ENCODE measurements around the gene AGAP3.

The AGAP3 gene

DNA sequence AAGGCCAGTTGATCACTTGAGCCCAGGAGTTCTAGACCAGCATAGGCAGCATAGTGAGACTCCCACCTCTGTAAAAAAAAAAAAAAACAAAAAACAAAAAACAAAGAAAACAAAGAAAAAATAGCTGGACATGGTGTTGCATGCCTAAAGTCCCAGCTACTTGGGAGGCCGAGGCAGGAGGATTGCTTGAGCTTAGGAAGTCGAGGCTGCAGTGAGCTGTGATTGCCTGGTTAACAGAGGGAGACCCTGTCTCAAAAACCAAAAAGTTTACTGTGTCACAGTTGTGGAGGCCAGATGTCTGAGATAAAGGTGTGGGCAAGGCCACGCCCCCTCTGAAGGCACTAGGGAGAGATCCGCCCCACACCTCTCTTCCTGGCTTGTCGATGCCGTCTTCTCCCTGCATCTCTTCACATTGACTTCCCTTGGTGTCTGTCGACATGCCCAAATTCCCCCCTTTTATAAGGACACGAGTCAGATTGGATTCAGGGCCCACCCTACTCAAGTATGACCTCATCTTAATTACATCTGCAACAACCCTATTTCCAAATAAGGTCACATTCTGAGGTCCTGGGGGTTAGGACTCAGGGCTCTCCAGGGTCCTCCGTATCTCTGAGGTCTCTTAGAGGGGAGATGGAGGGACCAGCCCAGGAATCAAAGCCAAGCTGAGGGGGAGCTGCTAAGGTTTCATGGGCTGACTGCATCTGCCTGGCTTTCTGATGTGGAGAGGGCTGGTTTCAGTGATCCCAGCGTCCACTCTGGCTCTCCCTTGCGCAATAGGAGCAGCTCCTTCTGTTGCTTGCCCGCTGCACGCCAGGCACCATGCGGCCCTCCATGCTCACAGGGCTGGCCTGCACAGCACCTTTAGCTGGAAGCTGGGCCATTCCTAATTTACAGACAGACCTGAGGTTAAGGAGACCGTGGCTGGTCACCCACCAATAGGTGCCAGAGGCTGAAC is 23.1 kb downstream of the AGAP3 start:
- DNase-seq (ENCODE audit: low read depth) = no peak

DNA sequence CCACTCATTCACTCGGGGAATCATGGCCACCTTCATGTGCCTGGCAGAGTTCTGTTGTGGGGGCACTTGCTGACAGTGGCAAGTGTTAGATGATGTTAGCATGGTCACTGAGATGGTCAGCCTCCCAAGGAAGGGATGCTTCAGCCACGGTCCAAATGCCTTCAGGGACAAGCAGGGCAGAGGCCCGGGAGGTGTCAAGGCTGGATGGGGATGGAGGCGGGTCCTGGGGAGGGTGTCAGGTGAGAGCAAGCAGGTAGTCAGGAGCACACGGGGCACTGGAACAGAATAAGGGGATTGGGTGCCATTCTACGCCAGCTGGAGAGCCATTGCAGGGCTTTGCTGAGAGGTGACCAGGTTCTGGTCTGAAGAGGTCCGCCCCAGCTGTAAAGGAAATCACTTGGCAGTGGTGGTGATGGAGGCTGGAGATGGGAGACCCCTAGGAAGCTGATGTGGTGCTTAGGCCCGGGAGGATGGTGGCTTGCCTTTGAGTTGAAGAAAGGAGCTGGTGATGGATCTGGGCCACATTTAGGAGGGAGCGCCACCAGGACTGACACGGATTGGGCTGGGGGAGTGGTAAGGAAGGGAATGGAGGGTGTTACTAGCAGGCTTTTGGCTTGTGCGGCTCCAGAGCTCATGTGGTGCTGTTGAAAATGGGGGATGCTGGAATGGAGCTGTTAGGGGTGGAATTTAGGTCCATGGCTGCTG is 24.1 kb downstream of the AGAP3 start:
- no peak for DNase-seq (ENCODE audit: low read depth)

DNA sequence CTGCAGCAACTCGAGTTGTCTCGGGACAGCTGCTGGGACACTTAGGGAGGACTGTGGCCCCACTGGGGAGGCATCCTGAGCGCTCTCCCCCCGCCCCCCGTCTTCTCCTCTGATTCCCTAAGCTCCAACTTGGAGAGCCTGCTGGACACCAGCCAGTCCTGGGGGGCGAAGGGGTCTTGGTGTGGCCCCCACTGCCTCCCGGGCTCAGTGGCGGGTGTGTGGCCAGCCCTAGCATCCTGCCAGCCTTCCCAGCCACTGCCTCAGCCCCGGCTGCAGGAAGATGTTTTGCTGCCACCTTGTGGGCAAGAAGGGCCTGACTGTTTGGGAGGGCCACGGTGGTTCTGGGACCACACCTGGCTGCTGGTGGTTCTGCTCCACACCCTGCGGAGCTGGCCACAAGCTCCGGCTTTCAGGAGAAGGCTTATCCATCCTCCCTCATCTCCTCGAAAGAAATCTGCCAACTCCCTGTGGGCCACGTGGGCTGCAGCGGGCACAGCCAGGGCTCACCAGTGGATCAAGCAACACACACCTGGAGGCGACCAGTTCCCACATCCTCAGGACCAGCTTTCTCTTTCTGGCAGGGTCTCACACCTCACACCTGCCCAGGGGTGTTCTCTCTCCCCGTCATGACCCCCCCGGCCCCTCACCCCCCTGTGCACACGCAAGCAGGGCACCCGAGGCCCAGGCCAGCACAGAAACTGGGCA is 24.8 kb downstream of the AGAP3 start:
- no peak for DNase-seq (ENCODE audit: low read depth)

DNA sequence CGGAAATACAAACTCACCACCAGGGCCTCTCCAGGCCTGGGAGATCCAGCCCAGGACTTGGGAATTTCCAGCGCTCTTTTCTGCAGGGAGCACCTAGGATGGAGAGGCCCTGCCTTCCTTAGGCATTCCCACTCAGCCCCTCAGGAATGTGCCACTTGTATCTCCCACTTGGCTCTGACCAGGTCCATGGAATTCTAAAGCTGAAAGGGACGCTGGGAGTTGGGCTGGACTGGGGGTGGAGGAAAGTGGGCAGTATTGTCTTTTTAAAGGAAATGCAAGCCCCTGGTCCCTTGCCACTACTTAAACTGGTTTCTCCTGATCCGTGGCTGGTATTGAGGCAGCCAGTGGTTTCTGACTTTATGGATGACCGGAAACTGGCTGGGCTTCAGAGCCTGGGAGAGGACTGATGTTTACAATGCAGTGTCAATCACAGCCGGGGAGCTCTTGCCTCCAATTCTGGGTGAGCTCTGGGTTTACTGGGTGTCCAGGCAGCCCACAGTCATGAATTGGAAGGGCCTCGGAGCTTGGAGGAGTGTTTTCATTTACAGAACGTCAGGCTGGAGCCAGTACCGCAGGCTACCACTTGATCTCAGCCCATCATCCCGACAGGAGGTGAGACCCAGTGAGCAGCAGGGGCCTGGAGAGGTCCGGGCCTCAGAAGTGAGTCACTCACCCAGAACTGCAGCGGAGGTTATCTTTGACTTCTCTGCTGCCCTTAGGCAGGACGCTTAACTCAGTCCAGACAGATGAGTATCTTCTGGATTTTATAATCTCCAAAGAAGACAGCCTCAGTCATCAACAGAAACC is 27.3 kb downstream of the AGAP3 start:
- DNase-seq (ENCODE audit: low read depth) = no peak

DNA sequence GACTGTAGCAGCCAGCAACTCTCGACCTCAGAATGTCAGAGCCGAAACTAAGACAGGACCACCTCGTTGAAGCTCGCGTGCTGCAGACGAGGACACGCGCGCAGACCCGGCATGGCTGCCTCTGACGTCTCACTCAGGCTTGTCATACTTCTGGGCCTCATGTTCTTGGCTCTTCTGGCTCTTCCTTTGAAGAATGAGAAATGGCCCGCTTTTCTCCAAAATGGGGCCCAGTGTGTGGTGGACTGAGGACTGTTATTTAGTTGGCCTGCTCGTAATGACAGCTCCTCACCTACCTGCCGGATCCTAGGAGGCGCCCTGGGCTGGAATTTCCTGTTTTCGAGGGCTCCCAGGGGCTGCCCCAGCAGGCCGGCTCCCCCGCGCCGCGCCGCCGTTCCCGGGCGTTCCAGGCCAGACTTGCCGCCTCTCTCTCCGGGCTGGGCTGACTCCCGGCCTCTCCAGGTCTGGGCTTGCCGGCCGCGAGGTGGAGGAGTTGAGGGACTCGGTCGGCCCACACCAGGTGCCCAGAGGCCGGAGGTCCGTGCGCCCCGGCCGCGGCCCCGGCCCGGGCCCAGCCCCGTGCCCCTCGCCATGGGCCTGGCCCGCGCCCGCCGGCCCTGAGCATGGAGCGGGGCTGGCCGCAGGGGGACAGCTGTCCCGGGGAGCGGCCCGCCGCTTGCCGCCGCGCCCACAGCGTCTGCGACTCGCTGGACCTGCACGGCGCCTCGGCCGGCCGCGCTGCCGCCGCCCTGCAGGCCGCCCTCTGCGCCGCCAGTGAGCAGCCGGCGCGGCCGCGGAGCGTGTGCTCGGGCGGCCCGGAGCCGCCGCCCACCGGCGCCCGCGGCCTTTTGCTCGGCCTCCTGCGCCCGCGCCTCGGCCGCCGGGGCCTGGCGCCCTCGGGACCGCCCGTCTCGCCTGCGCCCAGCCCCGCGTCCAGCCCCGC is 28.1 kb downstream of the AGAP3 start:
- DNase-seq (ENCODE audit: low read depth) = no peak

DNA sequence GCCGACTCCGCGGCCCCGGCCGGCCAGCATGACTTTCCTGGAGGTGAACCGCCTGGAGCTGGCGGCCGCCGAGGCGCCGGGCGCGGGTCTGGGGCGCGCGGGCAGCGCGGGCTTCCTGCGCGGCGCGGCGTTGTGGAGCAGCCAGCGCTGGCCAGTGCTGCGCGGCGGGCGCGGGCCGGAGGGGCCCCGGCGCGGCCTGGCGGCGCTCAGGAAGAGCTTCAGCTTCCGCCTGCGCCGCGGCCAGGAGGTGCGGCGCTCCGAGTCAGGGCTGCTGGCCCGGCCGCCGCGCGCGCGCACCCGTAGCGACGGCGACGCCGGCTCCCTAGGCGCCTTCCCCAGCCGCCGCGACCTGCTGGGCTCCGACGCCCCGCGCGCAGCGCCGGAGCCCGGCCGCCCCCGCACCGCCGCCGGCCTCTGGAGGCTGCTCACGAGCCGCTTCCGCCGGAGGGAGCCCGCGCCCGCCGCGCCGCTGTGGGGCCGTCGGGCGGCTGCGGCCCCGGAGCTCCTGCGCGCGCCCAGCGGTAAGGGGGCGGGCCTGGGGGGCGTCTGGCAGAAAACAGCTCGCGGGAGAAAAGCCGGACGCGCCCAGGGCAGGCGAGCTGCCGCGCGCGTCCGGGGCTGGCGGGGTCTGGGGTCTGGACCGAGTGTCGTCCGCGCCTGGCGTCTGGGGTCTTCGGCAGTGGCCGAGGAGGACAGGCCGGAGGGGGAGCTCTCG is 29.0 kb downstream of the AGAP3 start:
- no peak for DNase-seq (ENCODE audit: low read depth)

DNA sequence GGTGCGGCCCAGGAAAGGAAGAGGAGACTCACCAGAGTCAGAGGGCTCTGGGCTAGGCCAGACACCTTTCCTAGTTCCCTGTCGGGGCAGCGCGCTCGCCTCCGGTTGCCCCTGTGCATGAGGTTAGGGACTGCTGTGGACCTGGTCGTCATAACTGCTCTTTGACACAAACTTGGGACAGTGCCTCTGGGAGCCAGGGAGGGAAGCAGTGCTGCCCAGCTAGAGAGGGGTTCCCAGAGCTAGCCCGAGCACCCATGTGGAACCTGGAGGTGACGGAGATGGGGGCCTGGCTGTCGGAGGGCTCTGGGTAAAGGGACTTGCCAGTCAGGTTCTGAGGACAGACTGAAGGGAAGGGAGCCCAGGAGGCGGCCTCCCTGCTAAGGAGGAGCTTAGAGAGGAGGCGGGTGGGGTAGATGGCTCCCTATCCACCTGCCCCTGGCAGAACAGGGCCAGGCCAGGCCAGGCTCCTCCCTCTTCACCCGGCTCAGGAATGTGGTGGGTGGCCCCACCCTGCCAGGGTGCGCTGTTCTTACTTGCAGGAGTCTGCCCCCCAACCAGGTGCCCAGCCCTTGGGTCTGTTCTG is 29.7 kb downstream of the AGAP3 start:
- no peak for DNase-seq (ENCODE audit: low read depth)

DNA sequence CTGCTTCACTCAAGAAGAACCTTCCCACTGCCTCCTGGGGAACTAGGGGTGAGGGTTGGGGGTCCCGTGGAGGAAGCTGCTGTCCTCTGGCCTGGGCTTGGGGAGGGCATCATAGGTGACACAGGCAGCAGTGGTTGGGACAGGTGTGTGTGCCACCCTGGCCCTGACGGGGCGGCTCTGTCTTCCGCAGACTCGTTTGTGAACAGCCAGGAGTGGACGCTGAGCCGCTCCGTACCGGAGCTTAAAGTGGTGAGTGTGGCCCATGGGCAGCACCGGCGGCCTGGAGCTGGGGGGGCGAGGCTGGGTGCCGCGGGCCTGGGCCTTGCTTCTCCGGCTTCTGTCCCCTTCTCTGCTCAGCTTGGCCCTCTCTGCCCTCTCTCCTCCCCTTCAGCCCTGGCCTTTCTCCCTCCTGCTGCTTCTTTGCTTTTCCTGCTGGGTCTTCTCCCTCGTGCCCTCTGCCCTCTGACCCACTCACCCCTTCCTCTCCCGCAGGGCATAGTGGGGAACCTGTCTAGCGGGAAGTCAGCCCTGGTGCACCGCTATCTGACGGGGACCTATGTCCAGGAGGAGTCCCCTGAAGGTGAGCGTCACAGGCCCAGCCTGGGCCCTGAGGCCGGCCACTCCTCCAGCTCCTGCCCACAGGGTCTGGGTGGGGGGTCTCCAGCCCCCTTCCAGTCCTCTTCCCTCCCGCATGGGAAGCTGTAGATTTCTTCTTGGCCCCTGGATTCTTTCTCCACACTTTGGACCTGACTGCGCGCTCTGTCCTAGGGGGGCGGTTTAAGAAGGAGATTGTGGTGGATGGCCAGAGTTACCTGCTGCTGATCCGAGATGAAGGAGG is 30.5 kb downstream of the AGAP3 start:
- DNase-seq (ENCODE audit: low read depth) = no peak

DNA sequence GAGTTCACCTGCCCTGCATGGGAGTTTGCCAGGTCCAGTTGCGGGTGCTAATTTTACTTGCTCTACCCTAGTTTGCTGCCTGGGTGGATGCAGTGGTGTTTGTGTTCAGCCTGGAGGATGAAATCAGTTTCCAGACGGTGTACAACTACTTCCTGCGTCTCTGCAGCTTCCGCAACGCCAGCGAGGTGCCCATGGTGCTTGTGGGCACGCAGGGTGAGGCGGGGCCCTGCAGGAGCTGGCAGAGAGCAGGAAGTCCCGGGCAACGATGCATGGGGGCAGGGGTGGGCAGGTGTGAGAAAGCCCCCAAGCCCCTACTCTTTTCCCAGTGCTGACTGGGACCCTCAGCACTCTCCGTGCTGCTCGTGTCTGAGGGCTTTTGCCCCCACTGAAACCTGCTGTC is 31.3 kb downstream of the AGAP3 start:
- no peak for DNase-seq (ENCODE audit: low read depth)

DNA sequence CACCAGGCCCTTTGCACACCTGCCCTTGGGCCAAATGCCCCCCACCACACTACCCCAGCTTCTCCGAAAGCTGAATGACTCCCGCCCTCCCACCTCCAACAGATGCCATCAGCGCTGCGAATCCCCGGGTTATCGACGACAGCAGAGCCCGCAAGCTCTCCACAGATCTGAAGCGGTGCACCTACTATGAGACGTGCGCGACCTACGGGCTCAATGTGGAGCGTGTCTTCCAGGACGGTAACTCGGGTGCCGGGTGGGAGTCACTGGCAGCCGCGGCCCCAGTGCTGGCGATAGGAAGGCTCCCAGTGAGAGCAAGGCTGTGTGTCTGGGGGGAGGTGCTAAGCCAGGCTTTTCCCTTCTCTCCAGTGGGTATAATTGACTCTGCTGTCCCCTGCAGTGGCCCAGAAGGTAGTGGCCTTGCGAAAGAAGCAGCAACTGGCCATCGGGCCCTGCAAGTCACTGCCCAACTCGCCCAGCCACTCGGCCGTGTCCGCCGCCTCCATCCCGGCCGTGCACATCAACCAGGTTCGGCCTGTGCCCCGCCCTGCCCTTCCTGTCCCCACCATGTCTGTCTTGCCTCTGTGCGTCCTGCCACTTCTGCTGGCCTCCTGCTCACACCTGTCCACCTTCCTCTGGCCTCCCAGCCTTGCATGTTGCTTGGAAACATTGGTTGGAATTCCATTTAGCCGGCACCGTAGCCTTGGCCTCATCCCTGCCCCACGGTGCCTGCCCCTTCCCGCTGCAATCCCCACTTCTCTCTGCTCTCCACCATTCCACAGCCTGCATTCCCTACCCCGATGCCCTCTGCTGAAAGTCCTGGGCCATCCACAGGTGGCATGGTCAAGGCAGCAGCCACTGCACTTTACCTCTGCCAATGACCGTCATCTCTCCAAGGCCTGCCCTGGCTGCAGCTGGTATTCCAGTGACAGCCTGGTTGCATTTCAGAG is 32.1 kb downstream of the AGAP3 start:
- DNase-seq (ENCODE audit: low read depth) = no peak

DNA sequence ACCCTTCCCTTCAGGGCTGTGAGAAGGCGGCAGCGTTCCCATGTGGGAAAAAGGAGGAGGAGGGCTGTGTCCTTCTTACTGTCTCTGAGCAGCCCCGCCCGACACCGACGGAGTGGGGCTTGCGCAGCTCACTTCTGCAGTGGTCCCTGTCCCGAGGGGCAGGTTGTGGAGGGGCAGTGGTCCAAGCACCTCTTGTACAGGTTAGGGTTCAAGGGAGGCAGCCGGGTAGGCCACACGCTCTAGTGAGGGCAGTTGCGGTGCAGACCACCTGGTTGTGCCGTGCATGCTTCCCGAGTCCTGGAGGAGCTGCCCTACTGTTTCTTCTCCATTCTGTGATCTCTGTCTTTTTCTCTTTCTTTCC is 32.8 kb downstream of the AGAP3 start:
- DNase-seq (ENCODE audit: low read depth) = no peak

DNA sequence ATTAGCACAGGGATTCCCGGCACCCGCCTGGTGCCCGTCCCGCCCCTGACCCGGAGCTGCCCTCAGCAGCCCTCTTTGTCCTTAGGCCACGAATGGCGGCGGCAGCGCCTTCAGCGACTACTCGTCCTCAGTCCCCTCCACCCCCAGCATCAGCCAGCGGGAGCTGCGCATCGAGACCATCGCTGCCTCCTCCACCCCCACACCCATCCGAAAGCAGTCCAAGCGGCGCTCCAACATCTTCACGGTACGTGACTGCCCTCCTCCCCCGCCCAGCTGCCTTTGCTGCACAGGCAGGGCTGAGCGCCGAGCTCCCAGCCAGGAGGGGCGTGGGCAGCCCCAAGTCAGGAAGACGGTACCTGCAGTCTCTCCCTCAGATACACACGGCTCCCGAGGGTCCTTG is 33.6 kb downstream of the AGAP3 start:
- no peak for DNase-seq (ENCODE audit: low read depth)

DNA sequence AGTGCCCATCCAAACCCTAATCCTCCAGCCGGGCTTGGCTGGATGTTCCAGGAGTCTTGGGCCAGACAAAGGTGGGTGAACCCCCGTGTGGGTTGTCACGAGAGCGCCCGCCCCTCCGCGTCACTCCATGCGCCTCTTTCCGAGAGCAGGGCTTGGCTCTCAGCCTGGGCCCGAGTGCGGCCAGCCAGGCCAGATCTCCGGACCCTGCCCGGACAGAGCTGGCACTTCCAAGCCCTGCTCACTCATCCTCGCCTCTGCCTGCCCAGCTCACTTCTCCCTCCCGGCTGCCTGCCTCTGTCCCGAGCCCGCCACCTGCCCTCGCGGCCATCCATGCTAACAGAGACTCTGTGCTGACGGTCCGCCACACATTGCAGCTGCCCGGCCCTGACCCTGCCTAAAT is 34.6 kb downstream of the AGAP3 start:
- no peak for DNase-seq (ENCODE audit: low read depth)

DNA sequence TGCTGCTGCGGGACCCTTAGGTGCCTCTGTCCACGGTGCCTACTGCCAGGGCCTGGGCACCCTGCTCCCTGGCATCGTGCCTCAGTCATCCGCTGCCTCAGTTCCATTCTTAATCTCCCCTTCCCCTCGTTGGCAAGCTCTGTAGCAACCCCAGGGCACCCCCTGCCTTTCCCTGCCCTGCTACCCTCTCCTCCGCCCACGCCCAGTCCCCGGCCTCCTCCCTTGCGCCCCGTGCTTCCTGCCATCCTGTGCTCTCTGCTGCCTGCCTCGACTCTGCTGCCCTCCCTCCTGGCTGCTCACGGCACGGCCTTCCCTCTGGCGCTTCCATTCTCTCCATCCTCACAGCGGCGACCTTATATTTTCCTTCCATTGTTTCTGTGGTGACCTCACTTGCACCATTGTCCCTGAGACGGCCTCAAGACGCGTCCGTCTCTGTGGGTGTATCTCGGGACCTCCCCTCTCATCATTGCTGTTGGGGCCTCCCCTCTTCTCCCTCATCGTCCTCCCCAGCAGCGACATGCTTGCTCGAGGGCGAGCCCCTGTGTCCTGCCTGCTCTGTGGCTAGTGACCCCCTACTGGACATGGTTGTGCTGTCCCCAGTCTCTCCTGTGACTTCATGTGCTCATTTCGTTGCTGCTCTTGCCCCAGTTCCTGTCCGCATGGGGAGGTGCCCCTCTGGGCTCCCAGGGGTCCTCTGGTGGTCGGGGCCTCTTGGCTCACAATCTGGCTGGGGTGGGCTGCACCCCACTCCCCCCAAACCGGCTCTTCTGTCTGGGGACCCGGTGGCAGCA is 35.3 kb downstream of the AGAP3 start:
- no peak for DNase-seq (ENCODE audit: low read depth)

DNA sequence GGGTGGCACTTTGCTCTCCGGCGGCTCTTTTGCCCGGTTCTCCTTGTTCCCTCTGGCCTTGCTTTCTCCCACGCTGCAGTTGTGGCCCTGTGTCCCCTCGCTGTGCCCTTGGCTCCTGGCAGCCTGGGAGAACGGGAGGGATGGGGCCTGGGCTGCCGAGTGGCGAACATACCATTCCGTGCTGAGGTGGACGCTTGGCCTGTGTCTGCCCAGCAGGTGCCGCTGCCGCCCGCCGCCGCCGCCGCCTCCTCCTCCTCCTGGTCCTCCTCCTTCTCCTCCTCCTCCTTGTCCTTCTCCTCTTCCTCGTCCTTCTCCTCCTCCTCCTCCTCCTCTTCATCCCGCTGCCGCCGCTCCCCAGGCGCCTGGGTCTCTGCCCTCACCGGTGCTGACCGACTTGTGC is 36.0 kb downstream of the AGAP3 start:
- DNase-seq (ENCODE audit: low read depth) = no peak

DNA sequence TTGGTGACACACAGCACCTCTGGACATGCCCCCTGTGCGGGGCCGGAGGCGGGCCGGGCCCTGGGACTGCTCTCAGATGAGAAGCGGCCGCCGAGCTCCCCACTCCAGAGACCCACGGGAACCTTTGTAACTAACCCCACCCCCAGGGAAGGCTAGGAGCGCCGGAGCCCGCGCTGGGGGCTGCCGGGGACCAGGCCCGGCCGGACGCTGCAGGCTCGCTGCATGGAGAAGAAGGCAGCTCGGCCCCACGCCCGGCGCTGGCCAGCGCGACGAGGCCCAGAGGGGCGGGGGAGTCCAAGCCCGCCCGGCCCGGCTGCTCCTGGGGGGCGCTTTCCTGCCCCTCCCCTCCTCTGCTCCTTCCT is 36.5 kb downstream of the AGAP3 start:
- no peak for DNase-seq (ENCODE audit: low read depth)
